SK-N-MC (cell line): Measurements from ENCODE around the gene KANSL1.
"Not testable (repeated sequence)": the region's sequence is repeated elsewhere in the genome, so short reads cannot be mapped to it uniquely, and the experiment has no call there.

Experiments used
- EZH2 ChIP-seq: fragments of 200-600 bp; sonication (generic); IDR thresholded peaks from one replicate; pipeline ENCODE4 v1.6.1; 2017; ENCODE audit warnings: antibody characterized with exemption
- POLR2AphosphoS5 ChIP-seq: IDR thresholded peaks from 2 replicates; pipeline ENCODE4 v1.6.1; 2012; ENCODE audit warnings: mild to moderate bottlenecking, low read depth, low read length, borderline replicate concordance

GRCh38 chr17:46180185-46180891 is 12.9 kb downstream of the KANSL1 start:
- TF ChIP-seq POLR2AphosphoS5, EZH2: not testable (repeated sequence)
